Left ventricle myocardium inferior (tissue), 1 donor: Measurements from ENCODE around the gene DEFB129. TPM values are rescaled to one million over a fixed set of nuclear protein-coding genes. Genes with fewer than 3 reads are reported as not detected.

Source experiments
- DNase-seq: peaks from one replicate; pipeline ENCODE4 v3.0.0-alpha.2; 2020
- H3K27ac ChIP-seq: fragments of 200-600 bp; replicated peaks from 2 replicates; pipeline ENCODE4 v1.8.0; 2021
- H3K27me3 ChIP-seq: fragments of 200-600 bp; 2 replicates; pipeline ENCODE4 v1.8.0; 2021; ENCODE audit warnings: low read depth
- H3K36me3 ChIP-seq: fragments of 200-600 bp; 2 replicates; pipeline ENCODE4 v1.8.0; 2021
- H3K4me1 ChIP-seq: fragments of 200-600 bp; 2 replicates; pipeline ENCODE4 v1.8.0; 2021
- H3K4me3 ChIP-seq: fragments of 200-600 bp; 2 replicates; pipeline ENCODE4 v1.8.0; 2021; ENCODE audit warnings: mild to moderate bottlenecking, moderate library complexity
- H3K9me3 ChIP-seq: fragments of 200-600 bp; replicated peaks from 2 replicates; pipeline ENCODE4 v1.8.0; 2021
- intact Hi-C: fragments of 100-400 bp; cut with micrococcal nuclease; formaldehyde crosslinking; loops from one replicate; pipeline ENCODE4 v1.11.0; 2022
- long read RNA-seq: library from polyadenylated mRNA; unstranded; transcript quantifications from one replicate; pipeline ENCODE4 v2.0.0, GENCODE V29; 2021
- total RNA-seq: library from RNA; stranded (reverse); fragmentation: NEBNext Ultra II Directional; extraction: Animal tissue kit (Norgen Biotek cat#: 25700); gene quantifications from one replicate; pipeline ENCODE4 v1.2.1, GENCODE V29; 2021
- TF ChIP-seq, protein P1 (sequence below): fragments of 200-600 bp; IDR thresholded peaks from 2 replicates; pipeline ENCODE4 v1.8.0; 2021; ENCODE audit warnings: antibody characterized with exemption, mild to moderate bottlenecking, borderline replicate concordance
- donor health status: DM: no; HTN: yes; CAD: no; lungs with severe emphysema.

The DEFB129 gene
- total RNA-seq: not detected
- long read RNA-seq: 0 reads

- TF ChIP-seq, protein P1, sequence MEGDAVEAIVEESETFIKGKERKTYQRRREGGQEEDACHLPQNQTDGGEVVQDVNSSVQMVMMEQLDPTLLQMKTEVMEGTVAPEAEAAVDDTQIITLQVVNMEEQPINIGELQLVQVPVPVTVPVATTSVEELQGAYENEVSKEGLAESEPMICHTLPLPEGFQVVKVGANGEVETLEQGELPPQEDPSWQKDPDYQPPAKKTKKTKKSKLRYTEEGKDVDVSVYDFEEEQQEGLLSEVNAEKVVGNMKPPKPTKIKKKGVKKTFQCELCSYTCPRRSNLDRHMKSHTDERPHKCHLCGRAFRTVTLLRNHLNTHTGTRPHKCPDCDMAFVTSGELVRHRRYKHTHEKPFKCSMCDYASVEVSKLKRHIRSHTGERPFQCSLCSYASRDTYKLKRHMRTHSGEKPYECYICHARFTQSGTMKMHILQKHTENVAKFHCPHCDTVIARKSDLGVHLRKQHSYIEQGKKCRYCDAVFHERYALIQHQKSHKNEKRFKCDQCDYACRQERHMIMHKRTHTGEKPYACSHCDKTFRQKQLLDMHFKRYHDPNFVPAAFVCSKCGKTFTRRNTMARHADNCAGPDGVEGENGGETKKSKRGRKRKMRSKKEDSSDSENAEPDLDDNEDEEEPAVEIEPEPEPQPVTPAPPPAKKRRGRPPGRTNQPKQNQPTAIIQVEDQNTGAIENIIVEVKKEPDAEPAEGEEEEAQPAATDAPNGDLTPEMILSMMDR: no peak
- Histone ChIP-seq H3K27ac (no peak within 1 kb of the TSS), H3K9me3 (no peaks in the 10 kb centered on the region), H3K36me3 (no peaks in the 10 kb centered on the region), H3K4me3 (no peak within 1 kb of the TSS), H3K4me1 (no peaks in the 10 kb centered on the region), H3K27me3 (peaks cover 7% of the 10 kb centered on the region)
- intact Hi-C loops: no loop called here
- DNase-seq: no peak
These were observed at the start of gene DEFB129 for GRCh38 chr20:226958-227357. TSS of gene DEFB129 (plus strand) at chr20:227258. CDS start at chr20:227289, 31 bp downstream.

GRCh38 chr20:184288-184687, 42.8 kb upstream of the DEFB129 start:
- TF ChIP-seq, protein P1: no peak
- H3K4me3 ChIP-seq: no peak overlapping the region
- H3K27me3 ChIP-seq: peaks cover 25% of the 10 kb centered on the region
- intact Hi-C loops: no loop called here
- no peaks in the 10 kb centered on the region for H3K4me1 ChIP-seq
- H3K9me3 ChIP-seq: peaks cover 19% of the 10 kb centered on the region
- H3K27ac ChIP-seq: no peak overlapping the region
- DNase-seq: no peak
- no peaks in the 10 kb centered on the region for H3K36me3 ChIP-seq

GRCh38 chr20:187733-188132, 39.3 kb upstream of the DEFB129 start:
- no peak for DNase-seq
- Histone ChIP-seq H3K4me1 (no peaks in the 10 kb centered on the region), H3K27ac (no peak overlapping the region), H3K4me3 (no peak overlapping the region), H3K36me3 (no peaks in the 10 kb centered on the region), H3K9me3 (peaks cover 27% of the 10 kb centered on the region), H3K27me3 (peaks cover 20% of the 10 kb centered on the region)
- TF ChIP-seq, protein P1: no peak
- intact Hi-C loops: no loop called here

DNA sequence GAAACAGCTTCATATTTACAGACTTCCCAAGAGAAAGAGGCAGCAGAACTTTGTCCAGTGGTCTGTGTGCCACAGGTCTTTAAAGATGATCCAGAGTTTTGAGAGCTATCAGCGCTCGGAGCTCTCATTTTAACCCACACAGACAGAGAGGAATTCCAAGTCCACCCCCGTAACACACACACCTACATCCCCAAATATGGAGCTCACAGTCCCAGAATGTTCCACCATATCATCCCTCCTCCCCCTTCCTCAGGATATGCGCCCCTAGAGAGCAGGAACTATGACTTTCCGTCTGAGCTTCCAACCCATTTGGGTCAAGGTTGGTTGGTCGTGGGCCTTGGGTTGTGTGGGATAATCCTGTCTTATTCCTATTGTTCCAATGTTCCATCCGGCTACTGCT, 37.4 kb upstream of the DEFB129 start, which contains the start of gene DEFB128:
Gene DEFB128 (minus strand): TSS at position 101 of the 400 bp plus-strand sequence. CDS start 88 bp downstream, at position 13.
- peaks cover 29% of the 10 kb centered on the region for H3K27me3 ChIP-seq
- DNase-seq: no peak
- intact Hi-C loops: no loop called here

GRCh38 chr20:198225-198624, 28.8 kb upstream of the DEFB129 start:
- no peak for DNase-seq
- H3K4me1 ChIP-seq: no peaks in the 10 kb centered on the region
- no peak overlapping the region for H3K27ac ChIP-seq
- no peaks in the 10 kb centered on the region for H3K36me3 ChIP-seq
- TF ChIP-seq, protein P1: no peak
- H3K4me3 ChIP-seq: no peak overlapping the region
- intact Hi-C loops: no loop called here
- peaks cover 8% of the 10 kb centered on the region for H3K9me3 ChIP-seq
- peaks cover 11% of the 10 kb centered on the region for H3K27me3 ChIP-seq

More for the DNA sequence above, 37.4 kb upstream of the DEFB129 start, which contains the start of gene DEFB128:
- TF ChIP-seq, protein P1: no peak
- Histone ChIP-seq H3K9me3 (peaks cover 17% of the 10 kb centered on the region), H3K4me1 (no peaks in the 10 kb centered on the region), H3K27ac (no peak within 1 kb of the TSS), H3K36me3 (no peaks in the 10 kb centered on the region), H3K4me3 (no peak within 1 kb of the TSS)
